GM23338 (cell line): ENCODE results near the gene GRID1. TPM values are rescaled to one million over a fixed set of nuclear protein-coding genes. Genes with fewer than 3 reads are reported as not detected.

Experiments
- ATAC-seq: fragments of 200-7000 bp; cut with Tn5 transposase; 3 replicates; pipeline ENCODE4 v1.9.1; 2020
- DNase-seq: peaks from one replicate; pipeline ENCODE4 v3.0.0-alpha.2; 2015; ENCODE audit warnings: low spot score
- H2AFZ ChIP-seq: fragments of 200-600 bp; sonication (generic); 2 replicates; pipeline ENCODE4 v1.8.0; 2016; ENCODE audit warnings: antibody characterized with exemption, mild to moderate bottlenecking, moderate library complexity
- H3F3A ChIP-seq: fragments of 200-600 bp; sonication (generic); replicated peaks from 2 replicates; pipeline ENCODE4 v1.8.0; 2017; ENCODE audit warnings: antibody characterized with exemption, mixed run types, low read depth
- H3K27ac ChIP-seq: fragments of 200-600 bp; sonication (generic); 2 replicates; pipeline ENCODE4 v1.6.1; 2016; ENCODE audit warnings: low read depth
- H3K27me3 ChIP-seq: fragments of 200-600 bp; sonication (generic); 2 replicates; pipeline ENCODE4 v1.8.0; 2016; ENCODE audit warnings: mild to moderate bottlenecking, mixed run types, moderate library complexity; ENCODE audit not compliant: insufficient read depth
- H3K36me3 ChIP-seq: fragments of 200-600 bp; sonication (generic); 2 replicates; pipeline ENCODE4 v1.8.0; 2016; ENCODE audit warnings: mild to moderate bottlenecking; ENCODE audit not compliant: insufficient read depth
- H3K4me1 ChIP-seq: fragments of 200-600 bp; sonication (generic); 2 replicates; pipeline ENCODE4 v1.8.0; 2016; ENCODE audit warnings: mild to moderate bottlenecking, moderate library complexity; ENCODE audit not compliant: insufficient read depth
- H3K4me2 ChIP-seq: fragments of 200-600 bp; sonication (generic); 2 replicates; pipeline ENCODE4 v1.7.1; 2017; ENCODE audit warnings: mixed run types
- H3K4me3 ChIP-seq: fragments of 200-600 bp; sonication (generic); 2 replicates; pipeline ENCODE4 v1.6.1; 2016; ENCODE audit warnings: mixed run types
- H3K79me2 ChIP-seq: fragments of 200-600 bp; sonication (generic); replicated peaks from 2 replicates; pipeline ENCODE4 v1.8.0; 2017; ENCODE audit warnings: mild to moderate bottlenecking; ENCODE audit not compliant: insufficient read depth
- H3K9me2 ChIP-seq: fragments of 200-600 bp; sonication (generic); 2 replicates; pipeline ENCODE4 v1.8.0; 2017; ENCODE audit not compliant: insufficient read depth
- H4K20me1 ChIP-seq: fragments of 200-600 bp; sonication (generic); replicated peaks from 2 replicates; pipeline ENCODE4 v1.8.0; 2017; ENCODE audit warnings: mild to moderate bottlenecking; ENCODE audit not compliant: insufficient read depth
- H3K27ac Mint-ChIP-seq: 2 replicates; pipeline ENCODE4 v1.8.0; 2020; ENCODE audit warnings: inconsistent platforms, mild to moderate bottlenecking, moderate library complexity, mixed read lengths
- H3K27me3 Mint-ChIP-seq: 3 replicates; pipeline ENCODE4 v1.8.0; 2022; ENCODE audit warnings: low read depth, mild to moderate bottlenecking, moderate library complexity, mixed read lengths, inconsistent platforms; ENCODE audit not compliant: insufficient read depth, poor library complexity
- H3K36me3 Mint-ChIP-seq: 3 replicates; pipeline ENCODE4 v1.8.0; 2021; ENCODE audit warnings: low read depth, mild to moderate bottlenecking, inconsistent platforms, moderate library complexity, mixed read lengths
- H3K4me1 Mint-ChIP-seq: 3 replicates; pipeline ENCODE4 v1.8.0; 2020; ENCODE audit warnings: mild to moderate bottlenecking, inconsistent platforms, mixed read lengths
- H3K4me3 Mint-ChIP-seq: 3 replicates; pipeline ENCODE4 v1.8.0; 2021; ENCODE audit warnings: moderate library complexity, mild to moderate bottlenecking, inconsistent platforms, mixed read lengths
- H3K9me3 Mint-ChIP-seq: 3 replicates; pipeline ENCODE4 v1.8.0; 2020; ENCODE audit warnings: moderate library complexity, mild to moderate bottlenecking, inconsistent platforms, mixed read lengths
- CREB1 ChIP-seq: fragments of 250-450 bp; sonication (Bioruptor Pico); IDR thresholded peaks from 2 replicates; pipeline ENCODE4 v1.5.0; 2020; ENCODE audit warnings: low read depth, mild to moderate bottlenecking, moderate library complexity
- CTCF ChIP-seq, 2 experiments: fragments of 200-600 bp in 1 of 2; sonication (generic) in 1 of 2; conservative IDR thresholded peaks; 2 replicates each; pipeline versions ENCODE4 v1.5.1 to v1.6.1; 2016 to 2017; ENCODE audit warnings: antibody characterized with exemption in 2 of 2, low read depth in 2 of 2, mild to moderate bottlenecking in 2 of 2, moderate library complexity in 1 of 2
- ETS1 ChIP-seq: IDR thresholded peaks from 2 replicates; pipeline ENCODE4 v1.6.1; 2016; ENCODE audit warnings: antibody characterized with exemption
- EZH2 ChIP-seq: fragments of 200-600 bp; sonication (generic); IDR thresholded peaks from one replicate; pipeline ENCODE4 v1.8.0; 2017; ENCODE audit warnings: antibody characterized with exemption, mild to moderate bottlenecking, low read depth; ENCODE audit not compliant: unreplicated experiment
- EZH2phosphoT487 ChIP-seq: fragments of 200-600 bp; sonication (generic); IDR thresholded peaks from one replicate; pipeline ENCODE4 v1.8.1; 2018; ENCODE audit warnings: antibody characterized with exemption; ENCODE audit not compliant: unreplicated experiment
- JUNB ChIP-seq: IDR thresholded peaks from one replicate; pipeline ENCODE4 v1.6.1; 2016; ENCODE audit warnings: antibody characterized with exemption; ENCODE audit not compliant: unreplicated experiment
- NANOG ChIP-seq: IDR thresholded peaks from 2 replicates; pipeline ENCODE4 v1.6.1; 2016; ENCODE audit warnings: antibody characterized with exemption, borderline replicate concordance
- POLR2AphosphoS5 ChIP-seq: IDR thresholded peaks from 2 replicates; pipeline ENCODE4 v1.6.1; 2016; ENCODE audit warnings: antibody characterized with exemption, low read depth
- REST ChIP-seq: IDR thresholded peaks from one replicate; pipeline ENCODE4 v1.6.1; 2018; ENCODE audit warnings: antibody characterized with exemption; ENCODE audit not compliant: unreplicated experiment
- STAT1 ChIP-seq: IDR thresholded peaks from one replicate; pipeline ENCODE4 v1.6.1; 2016; ENCODE audit warnings: antibody characterized with exemption; ENCODE audit not compliant: unreplicated experiment
- ZNF114 ChIP-seq: fragments of 250-450 bp; sonication (Bioruptor Pico); IDR thresholded peaks from 2 replicates; pipeline ENCODE4 v1.5.0; 2020; ENCODE audit warnings: mild to moderate bottlenecking, moderate library complexity
- ZNF331 ChIP-seq: fragments of 250-450 bp; sonication (Bioruptor Pico); IDR thresholded peaks from 2 replicates; pipeline ENCODE4 v1.5.0; 2020; ENCODE audit warnings: low read depth, mild to moderate bottlenecking, moderate library complexity
- ZNF462 ChIP-seq: fragments of 250-450 bp; sonication (Bioruptor Pico); IDR thresholded peaks from 2 replicates; pipeline ENCODE4 v1.5.0; 2020; ENCODE audit warnings: mild to moderate bottlenecking, moderate library complexity
- polyA plus RNA-seq: library from polyadenylated mRNA; unstranded; fragments of >200 nt; fragmentation: Nextera tagmentation; extraction: Ambion mirVana; gene quantifications from 2 replicates; pipeline ENCODE4 v1.2.1, GENCODE V29; 2016
- total RNA-seq: library from RNA; depleted of rRNA; stranded (reverse); fragments of >200 nt; shearing (Covaris generic); gene quantifications from 2 replicates; pipeline ENCODE4 v1.2.3, GENCODE V29; 2014

GRID1 gene
- total and polyA plus RNA-seq, 2 experiments from 2014 or later = 0.14 to 0.15 TPM

- no peak overlapping the region for H3K27ac Mint-ChIP-seq
- H3K36me3 ChIP-seq = no peaks in the 10 kb centered on the region
- H3K36me3 Mint-ChIP-seq = peaks cover 3% of the 10 kb centered on the region; the same call in 1 of the 3 replicates
- H2AFZ ChIP-seq = no peak overlapping the region
- no peak overlapping the region for H3K27ac ChIP-seq
- no peak overlapping the region for H3K4me2 ChIP-seq
- no peaks in the 10 kb centered on the region for H3K4me1 ChIP-seq
- peaks cover 64% of the 10 kb centered on the region for H3K9me3 Mint-ChIP-seq
- H3F3A ChIP-seq = no peaks in the 10 kb centered on the region
- DNase-seq = no peak
- no peaks in the 10 kb centered on the region for H4K20me1 ChIP-seq
- no peak for TF ChIP-seq EZH2phosphoT487
- TF ChIP-seq CTCF (conservative IDR thresholded peaks at IDR 0.05; ENCODE audit: low read depth in 2 of 2) = no peak
- no peak for TF ChIP-seq NANOG
- no peak for TF ChIP-seq ETS1
- no peak for TF ChIP-seq CREB1 (CRISPR knock-in tag)
- no peak for TF ChIP-seq ZNF114 (CRISPR knock-in tag)
- no peak for TF ChIP-seq ZNF331 (CRISPR knock-in tag)
- TF ChIP-seq REST = no peak
- TF ChIP-seq ZNF462 (CRISPR knock-in tag) = no peak
- no peak for TF ChIP-seq EZH2
- TF ChIP-seq JUNB = no peak
- no peak for TF ChIP-seq POLR2AphosphoS5
- no peak for TF ChIP-seq STAT1
- H3K4me1 Mint-ChIP-seq = peaks cover 8% of the 10 kb centered on the region; the same call in 2 of the 3 replicates
- H3K27me3 ChIP-seq = no peaks in the 10 kb centered on the region
- no peaks in the 10 kb centered on the region for H3K79me2 ChIP-seq
- H3K4me3 ChIP-seq = no peak overlapping the region
- ATAC-seq = no peak
- H3K9me2 ChIP-seq = no peaks in the 10 kb centered on the region
- H3K4me3 Mint-ChIP-seq = no peak overlapping the region
- H3K27me3 Mint-ChIP-seq = peaks cover 7% of the 10 kb centered on the region
Observed at GRCh38 chr10:86082556-86082955, 284.0 kb downstream of the GRID1 start.
